GM18907 (cell line): ENCODE data around the gene NDST4.
A peak's percentile ranks its signal among the peaks of the same experiment; 100 is the strongest.

ENCODE experiments used
- ATAC-seq: cut with Tn5 transposase; IDR thresholded peaks from one replicate; pipeline ENCODE4 v1.9.1; 2021; ENCODE audit warnings: mild to moderate bottlenecking, moderate library complexity; ENCODE audit not compliant: unreplicated experiment

The NDST4 gene

DNA sequence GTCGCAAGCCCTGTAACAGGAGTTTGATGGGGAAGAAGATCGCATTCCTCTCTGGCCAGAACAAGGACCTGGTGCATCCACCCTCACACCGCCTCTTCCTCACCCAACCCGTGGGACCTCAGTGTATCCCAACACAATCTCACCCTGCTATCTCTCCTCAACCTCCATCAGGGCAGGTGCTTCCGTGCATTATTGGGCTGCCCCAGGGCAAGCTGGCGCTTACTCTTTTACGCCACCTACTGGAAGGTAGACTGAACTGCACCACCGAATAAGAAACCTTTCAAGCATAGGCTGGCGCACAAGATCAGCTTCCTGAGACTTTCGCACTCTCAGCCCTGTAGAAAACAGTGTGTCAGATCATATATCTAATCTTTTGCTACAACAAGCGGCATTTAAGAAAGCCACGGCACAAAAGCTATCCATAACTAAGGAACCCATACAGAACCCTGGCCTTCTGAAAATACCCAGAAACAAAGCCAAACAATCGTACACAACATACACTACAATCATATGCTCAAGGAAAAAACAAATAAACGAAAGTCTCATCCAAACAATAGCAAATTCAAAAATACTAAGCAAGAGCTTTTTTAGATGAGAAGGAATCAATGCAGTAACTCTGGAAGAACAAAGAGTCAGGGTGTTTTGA, 305.5 kb downstream of the NDST4 start:
- peak; percentile 99 for ATAC-seq

DNA sequence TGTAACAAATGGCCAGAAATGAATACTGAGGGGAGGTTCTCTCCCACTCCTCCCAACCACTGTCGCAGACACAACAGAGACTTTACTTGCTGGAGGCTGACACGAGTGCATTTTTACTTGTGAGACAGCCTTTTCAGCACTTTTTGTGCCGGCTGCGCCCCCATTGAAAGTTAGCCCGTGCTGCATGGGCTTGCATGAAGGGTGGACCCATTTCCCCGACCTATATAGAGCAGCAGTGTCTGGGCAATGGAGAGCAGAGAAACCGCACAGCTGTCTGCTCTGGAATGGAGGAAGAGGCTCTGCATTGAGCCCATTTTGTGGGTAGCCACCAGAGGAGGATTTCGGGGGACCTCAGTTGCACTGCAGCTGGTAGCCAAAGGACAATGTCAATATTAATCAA, 306.1 kb downstream of the NDST4 start:
- ATAC-seq: peak; percentile 18

DNA sequence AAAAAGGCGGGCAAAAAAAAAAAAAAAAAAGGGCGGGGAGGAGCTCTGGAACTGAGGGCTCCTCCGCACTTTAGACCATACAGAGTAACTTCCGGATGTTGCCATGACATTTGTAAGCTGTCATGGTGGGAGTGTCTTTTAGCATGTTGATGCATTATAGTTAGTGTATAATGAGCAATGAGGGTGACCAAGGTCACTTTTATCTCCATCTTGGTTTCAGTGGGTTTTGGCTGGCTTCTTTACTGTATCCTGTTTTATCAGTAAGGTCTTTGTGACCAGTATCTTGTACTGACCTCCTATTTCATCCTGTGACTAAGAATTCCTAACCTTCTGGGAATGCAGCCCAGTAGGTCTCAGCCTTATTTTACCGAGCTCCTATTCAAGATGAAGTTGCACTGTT, 321.4 kb downstream of the NDST4 start:
- ATAC-seq: no peak

DNA sequence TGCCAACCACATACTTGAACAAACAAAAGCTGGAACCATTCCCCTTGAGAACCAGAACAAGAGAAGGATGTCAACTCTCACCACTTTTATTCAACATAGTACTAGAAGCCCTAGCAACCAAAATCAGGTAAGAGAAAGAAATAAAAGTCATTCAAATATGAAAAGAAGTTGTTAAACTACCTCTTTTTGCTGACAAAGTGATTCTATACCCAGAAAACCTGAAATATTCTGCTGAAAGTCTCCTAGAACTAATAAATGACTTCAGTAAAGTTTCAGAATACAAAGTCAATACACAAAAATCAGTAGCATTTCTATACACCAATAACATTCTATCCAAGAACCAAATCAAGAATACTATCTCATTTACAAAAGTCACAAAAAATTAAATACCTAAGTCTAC, 327.9 kb downstream of the NDST4 start:
- no peak for ATAC-seq

DNA sequence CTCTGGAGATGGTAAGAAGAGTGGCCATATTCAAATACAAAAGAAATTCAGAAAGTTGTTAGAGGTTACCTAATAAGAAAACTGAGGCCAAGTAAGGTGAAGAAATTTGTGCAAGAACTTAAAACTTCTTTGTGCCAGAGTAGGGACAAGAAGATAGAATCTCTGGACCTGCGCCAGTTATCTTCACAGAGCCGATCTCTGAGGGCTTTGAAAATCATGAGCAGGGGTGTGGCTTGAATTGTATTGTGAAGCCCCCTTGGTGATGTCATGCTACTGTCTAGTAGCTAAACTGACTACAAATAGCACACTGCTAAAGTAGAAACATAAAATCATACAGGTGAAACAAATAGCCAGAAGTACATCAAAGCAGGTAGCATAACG, 330.2 kb downstream of the NDST4 start:
- no peak for ATAC-seq

DNA sequence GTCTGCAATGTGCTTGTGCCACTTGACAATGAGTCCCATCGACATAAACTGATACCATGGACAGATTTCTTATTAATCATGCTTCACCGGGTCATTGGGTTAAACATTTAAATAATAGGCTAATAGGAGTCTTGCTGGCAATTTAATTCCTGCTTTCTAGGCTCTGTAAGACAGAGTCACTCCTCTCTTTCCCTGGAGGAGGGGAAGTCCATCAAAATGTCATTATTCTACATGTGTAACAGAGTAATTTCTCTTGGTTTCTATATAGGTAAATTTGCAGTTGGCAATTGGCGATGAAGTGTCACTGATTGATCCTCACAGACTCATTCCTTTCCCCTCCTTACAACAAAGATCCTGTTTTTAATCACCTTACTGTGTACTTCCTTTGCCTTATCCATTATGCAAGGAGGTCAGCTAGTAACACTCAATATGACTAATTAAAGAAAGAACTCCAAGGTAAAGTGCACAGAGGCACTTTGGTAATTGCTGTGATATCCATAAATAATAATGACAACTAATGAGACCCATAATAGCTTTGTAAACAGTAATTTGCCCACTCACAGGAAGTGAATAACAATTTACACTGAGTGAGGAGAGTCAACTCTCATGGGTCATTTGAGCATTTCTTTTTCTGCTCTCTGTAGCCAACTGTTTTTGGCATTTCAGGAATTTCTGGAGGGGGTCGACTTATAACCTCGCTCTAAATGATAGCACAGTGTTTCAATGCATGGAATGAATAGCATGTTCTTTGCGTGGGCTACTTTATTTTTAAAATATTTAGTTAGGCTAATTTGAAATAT, 330.8 kb downstream of the NDST4 start:
- ATAC-seq: no peak

DNA sequence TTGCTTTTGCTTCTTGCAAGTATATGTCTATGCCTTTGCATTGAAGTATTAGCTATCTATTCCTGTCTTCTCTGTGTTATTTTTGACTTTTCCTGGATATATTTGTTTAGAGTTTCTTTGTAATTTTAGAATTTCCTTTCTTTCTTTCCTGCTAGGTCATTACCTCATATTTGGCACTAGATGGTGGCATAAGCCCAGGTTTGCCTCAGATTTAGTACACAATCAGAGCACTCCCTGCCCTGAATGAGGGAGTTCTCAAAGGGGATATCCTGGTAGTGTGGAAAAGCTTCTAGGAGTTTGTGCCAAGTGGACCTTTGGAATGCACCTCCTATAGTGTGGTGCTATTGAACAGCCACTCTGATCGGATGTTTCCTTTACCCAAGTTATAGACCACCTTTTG, 333.2 kb downstream of the NDST4 start:
- ATAC-seq: no peak
